ENCODE results near the gene LYPD6B.

- TF ChIP-seq, protein P1, sequence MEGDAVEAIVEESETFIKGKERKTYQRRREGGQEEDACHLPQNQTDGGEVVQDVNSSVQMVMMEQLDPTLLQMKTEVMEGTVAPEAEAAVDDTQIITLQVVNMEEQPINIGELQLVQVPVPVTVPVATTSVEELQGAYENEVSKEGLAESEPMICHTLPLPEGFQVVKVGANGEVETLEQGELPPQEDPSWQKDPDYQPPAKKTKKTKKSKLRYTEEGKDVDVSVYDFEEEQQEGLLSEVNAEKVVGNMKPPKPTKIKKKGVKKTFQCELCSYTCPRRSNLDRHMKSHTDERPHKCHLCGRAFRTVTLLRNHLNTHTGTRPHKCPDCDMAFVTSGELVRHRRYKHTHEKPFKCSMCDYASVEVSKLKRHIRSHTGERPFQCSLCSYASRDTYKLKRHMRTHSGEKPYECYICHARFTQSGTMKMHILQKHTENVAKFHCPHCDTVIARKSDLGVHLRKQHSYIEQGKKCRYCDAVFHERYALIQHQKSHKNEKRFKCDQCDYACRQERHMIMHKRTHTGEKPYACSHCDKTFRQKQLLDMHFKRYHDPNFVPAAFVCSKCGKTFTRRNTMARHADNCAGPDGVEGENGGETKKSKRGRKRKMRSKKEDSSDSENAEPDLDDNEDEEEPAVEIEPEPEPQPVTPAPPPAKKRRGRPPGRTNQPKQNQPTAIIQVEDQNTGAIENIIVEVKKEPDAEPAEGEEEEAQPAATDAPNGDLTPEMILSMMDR (IDR thresholded peaks at IDR 0.05; ENCODE audit: extremely low read depth in 1 of 2, insufficient read depth in 1 of 2, low read depth in 1 of 2, low read length in 2 of 2), result no peak
- TF ChIP-seq JUN (IDR thresholded peaks at IDR 0.05; ENCODE audit: borderline replicate concordance, insufficient read depth, insufficient read length, low read depth), result no peak
These were observed 131.7 kb downstream of the LYPD6B start for GRCh38 chr2:149170156-149170555.

Measured in endothelial cell of umbilical vein (primary cell).